ENCODE data around the gene ZNF407. TPM values are rescaled to one million over a fixed set of nuclear protein-coding genes. Genes with fewer than 3 reads are reported as not detected.

Gene ZNF407
- total RNA-seq, 2 donors from 2014 or later = 11.7 to 22.2 TPM

DNA sequence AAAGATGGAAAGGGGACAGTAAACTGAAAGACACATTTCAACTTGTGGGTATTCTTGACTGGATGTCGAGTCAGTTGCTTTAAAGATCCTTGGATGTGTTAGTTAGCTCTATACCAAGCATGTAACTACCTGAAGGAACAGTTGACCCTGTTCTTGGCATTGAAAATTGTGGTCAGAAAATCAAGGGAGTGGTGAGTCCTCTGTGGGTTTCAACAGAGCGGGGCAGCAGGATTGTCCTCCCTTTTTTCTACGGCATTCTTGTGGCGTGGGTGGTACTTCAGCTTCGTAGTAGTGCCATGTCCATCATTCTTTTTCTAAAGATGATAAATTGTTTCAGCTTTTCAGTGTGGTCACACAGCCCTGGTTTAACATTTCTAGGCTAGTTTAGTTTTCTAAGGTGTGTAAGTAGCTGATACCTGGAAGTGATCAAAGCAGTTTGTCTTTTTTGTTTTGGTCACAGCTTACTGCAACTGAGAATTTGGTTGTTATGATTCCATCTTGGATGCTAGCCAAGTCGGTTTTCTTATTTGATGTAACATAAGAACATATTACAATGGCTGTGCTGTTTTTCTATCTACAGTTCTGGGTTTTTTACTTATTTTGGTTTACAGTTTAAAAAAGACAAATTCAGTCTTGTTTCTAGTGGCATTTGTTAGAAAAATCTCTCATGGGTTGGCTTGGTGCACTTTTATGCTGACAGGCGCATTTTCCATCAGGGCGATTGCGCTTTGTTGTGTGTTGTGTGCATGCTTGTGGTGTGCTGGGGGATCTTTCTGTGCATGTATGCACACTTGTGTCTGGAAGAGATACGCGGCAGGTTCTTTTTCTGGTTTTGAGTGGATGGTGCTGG is 84.7 kb downstream of the ZNF407 start:
- 89% methylated on average over 11 of the region's 11 CpGs for WGBS
- DNase-seq (ENCODE audit: low spot score) = no peak
- no peaks in the 10 kb centered on the region for H3K4me1 ChIP-seq (replicated peaks)
- no peaks in the 10 kb centered on the region for H3K9me3 ChIP-seq
- H3K36me3 ChIP-seq = no peaks in the 10 kb centered on the region
- intact Hi-C loops (cut with DNase I) = no loop called here
- no peak for TF ChIP-seq POLR2AphosphoS5 (IDR thresholded peaks at IDR 0.05)
- TF ChIP-seq, protein P1, sequence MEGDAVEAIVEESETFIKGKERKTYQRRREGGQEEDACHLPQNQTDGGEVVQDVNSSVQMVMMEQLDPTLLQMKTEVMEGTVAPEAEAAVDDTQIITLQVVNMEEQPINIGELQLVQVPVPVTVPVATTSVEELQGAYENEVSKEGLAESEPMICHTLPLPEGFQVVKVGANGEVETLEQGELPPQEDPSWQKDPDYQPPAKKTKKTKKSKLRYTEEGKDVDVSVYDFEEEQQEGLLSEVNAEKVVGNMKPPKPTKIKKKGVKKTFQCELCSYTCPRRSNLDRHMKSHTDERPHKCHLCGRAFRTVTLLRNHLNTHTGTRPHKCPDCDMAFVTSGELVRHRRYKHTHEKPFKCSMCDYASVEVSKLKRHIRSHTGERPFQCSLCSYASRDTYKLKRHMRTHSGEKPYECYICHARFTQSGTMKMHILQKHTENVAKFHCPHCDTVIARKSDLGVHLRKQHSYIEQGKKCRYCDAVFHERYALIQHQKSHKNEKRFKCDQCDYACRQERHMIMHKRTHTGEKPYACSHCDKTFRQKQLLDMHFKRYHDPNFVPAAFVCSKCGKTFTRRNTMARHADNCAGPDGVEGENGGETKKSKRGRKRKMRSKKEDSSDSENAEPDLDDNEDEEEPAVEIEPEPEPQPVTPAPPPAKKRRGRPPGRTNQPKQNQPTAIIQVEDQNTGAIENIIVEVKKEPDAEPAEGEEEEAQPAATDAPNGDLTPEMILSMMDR (IDR thresholded peaks at IDR 0.05) = no peak
- no peak for TF ChIP-seq POLR2A (IDR thresholded peaks at IDR 0.05)
- H3K4me3 ChIP-seq = no peak overlapping the region
- no peak overlapping the region for H3K27ac ChIP-seq
- no peaks in the 10 kb centered on the region for H3K27me3 ChIP-seq (replicated peaks; ENCODE audit: insufficient read depth)

DNA sequence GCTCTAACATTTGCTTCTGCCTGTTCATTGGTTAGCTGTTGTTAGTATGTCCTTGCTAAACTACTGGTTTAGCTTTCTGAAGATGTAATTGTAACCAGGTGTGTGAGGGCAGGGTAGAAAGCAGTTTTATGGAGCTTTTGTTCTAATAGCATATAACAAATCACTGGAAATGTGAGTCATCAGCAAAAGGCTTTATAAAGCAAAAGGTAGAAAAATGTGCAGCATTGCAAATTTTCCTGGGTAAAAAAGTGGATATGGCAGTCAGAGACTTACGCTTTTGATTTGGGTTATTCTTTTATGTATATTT is 85.3 kb downstream of the ZNF407 start:
- WGBS = 84% methylated on average over 1 of the region's 1 CpG
- TF ChIP-seq POLR2AphosphoS5 (IDR thresholded peaks at IDR 0.05) (no peak), POLR2A (IDR thresholded peaks at IDR 0.05) (no peak)
- TF ChIP-seq, protein P1 (IDR thresholded peaks at IDR 0.05) = no peak
- Histone ChIP-seq H3K27ac (no peak overlapping the region), H3K36me3 (no peaks in the 10 kb centered on the region), H3K9me3 (no peaks in the 10 kb centered on the region), H3K4me3 (no peak overlapping the region), H3K4me1 (replicated peaks) (no peaks in the 10 kb centered on the region), H3K27me3 (replicated peaks; ENCODE audit: insufficient read depth) (no peaks in the 10 kb centered on the region)
- intact Hi-C loops (cut with DNase I) = no loop called here
- no peak for DNase-seq (ENCODE audit: low spot score)

GRCh38 chr18:74683573-74683972 is 85.9 kb downstream of the ZNF407 start:
- no peak overlapping the region for H3K27ac ChIP-seq
- intact Hi-C loops (cut with DNase I) = no loop called here
- no peaks in the 10 kb centered on the region for H3K36me3 ChIP-seq
- H3K4me1 ChIP-seq (replicated peaks) = no peaks in the 10 kb centered on the region
- H3K9me3 ChIP-seq = no peaks in the 10 kb centered on the region
- H3K4me3 ChIP-seq = no peak overlapping the region
- TF ChIP-seq POLR2A (IDR thresholded peaks at IDR 0.05) (no peak), POLR2AphosphoS5 (IDR thresholded peaks at IDR 0.05) (no peak)
- TF ChIP-seq, protein P1 (IDR thresholded peaks at IDR 0.05) = no peak
- no peaks in the 10 kb centered on the region for H3K27me3 ChIP-seq (replicated peaks; ENCODE audit: insufficient read depth)
- DNase-seq (ENCODE audit: low spot score) = no peak

DNA sequence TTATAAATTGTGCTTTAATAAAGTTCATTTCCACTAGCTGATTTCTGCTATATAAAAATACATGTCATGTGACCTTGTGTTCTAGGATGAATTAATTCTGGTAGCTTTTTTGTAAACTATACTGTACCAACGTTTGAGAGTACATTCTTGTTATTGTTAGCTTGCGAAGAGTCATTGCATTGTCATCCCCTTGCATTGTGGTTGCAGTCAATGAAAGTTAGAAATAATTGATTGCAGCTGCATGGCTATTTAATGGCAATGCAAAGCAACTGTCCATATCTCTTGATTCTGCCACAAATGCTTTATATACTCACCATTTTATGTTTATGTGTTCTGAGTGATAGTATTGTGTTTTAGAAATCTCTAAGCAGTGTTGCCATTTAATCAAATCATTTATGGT is 91.6 kb downstream of the ZNF407 start:
- no peak overlapping the region for H3K4me3 ChIP-seq
- no peaks in the 10 kb centered on the region for H3K9me3 ChIP-seq
- no peaks in the 10 kb centered on the region for H3K27me3 ChIP-seq (replicated peaks; ENCODE audit: insufficient read depth)
- no peak overlapping the region for H3K27ac ChIP-seq
- WGBS = 65% methylated on average over 2 of the region's 2 CpGs
- intact Hi-C loops (cut with DNase I) = no loop called here
- DNase-seq (ENCODE audit: low spot score) = no peak
- no peaks in the 10 kb centered on the region for H3K4me1 ChIP-seq (replicated peaks)
- H3K36me3 ChIP-seq = no peaks in the 10 kb centered on the region
- TF ChIP-seq POLR2A (IDR thresholded peaks at IDR 0.05) (no peak), POLR2AphosphoS5 (IDR thresholded peaks at IDR 0.05) (no peak)
- TF ChIP-seq, protein P1 (IDR thresholded peaks at IDR 0.05) = no peak

DNA sequence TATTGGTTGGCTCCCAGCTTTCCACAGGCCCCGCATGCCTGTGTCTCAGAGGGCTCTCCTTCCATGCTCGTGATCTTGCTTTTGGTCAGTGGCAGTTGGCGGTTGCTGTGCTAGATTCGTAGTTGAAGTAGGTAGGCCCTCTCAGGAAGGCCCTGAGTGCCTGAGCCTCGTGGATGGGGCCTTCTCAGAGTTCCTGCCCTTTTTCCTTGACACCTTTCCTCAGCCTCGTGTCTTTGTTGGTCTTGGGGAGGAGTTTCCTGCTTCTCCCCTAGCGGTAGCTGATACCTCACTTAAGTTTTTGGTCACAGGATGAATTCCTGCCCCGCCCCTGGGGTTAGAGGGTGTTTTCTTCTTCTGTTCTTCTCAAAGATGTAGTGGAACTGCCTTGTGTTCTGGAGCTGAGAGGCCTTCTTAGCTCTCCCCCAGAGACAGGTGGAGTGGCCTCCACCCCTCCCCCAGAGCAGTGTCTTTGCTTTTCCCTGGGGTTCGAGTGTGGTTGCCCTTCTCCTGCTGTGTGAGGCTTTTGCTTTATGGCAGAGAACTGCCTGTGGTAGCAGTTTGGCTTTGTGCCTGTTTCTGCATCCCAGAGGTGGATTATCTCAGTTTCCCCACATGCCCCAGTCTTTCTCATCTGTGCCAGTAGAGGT is 94.8 kb downstream of the ZNF407 start:
- H3K27me3 ChIP-seq (replicated peaks; ENCODE audit: insufficient read depth) = no peaks in the 10 kb centered on the region
- WGBS = 88% methylated on average over 9 of the region's 9 CpGs
- intact Hi-C loops (cut with DNase I) = no loop called here
- DNase-seq (ENCODE audit: low spot score) = no peak
- no peak overlapping the region for H3K4me3 ChIP-seq
- no peaks in the 10 kb centered on the region for H3K36me3 ChIP-seq
- H3K27ac ChIP-seq = no peak overlapping the region
- H3K9me3 ChIP-seq = no peaks in the 10 kb centered on the region
- TF ChIP-seq POLR2A (IDR thresholded peaks at IDR 0.05) (no peak), POLR2AphosphoS5 (IDR thresholded peaks at IDR 0.05) (no peak)
- TF ChIP-seq, protein P1 (IDR thresholded peaks at IDR 0.05) = no peak
- no peaks in the 10 kb centered on the region for H3K4me1 ChIP-seq (replicated peaks)
